GM23338 (cell line): ENCODE results near the gene SLC28A1. TPM values are rescaled to one million over a fixed set of nuclear protein-coding genes. Genes with fewer than 3 reads are reported as not detected.

Experiments used
- ATAC-seq: fragments of 200-7000 bp; cut with Tn5 transposase; 3 replicates; pipeline ENCODE4 v1.9.1; 2020
- DNase-seq: peaks from one replicate; pipeline ENCODE4 v3.0.0-alpha.2; 2015; ENCODE audit warnings: low spot score
- H2AFZ ChIP-seq: fragments of 200-600 bp; sonication (generic); 2 replicates; pipeline ENCODE4 v1.8.0; 2016; ENCODE audit warnings: antibody characterized with exemption, mild to moderate bottlenecking, moderate library complexity
- H3F3A ChIP-seq: fragments of 200-600 bp; sonication (generic); replicated peaks from 2 replicates; pipeline ENCODE4 v1.8.0; 2017; ENCODE audit warnings: antibody characterized with exemption, mixed run types, low read depth
- H3K27ac ChIP-seq: fragments of 200-600 bp; sonication (generic); 2 replicates; pipeline ENCODE4 v1.6.1; 2016; ENCODE audit warnings: low read depth
- H3K27me3 ChIP-seq: fragments of 200-600 bp; sonication (generic); 2 replicates; pipeline ENCODE4 v1.8.0; 2016; ENCODE audit warnings: mild to moderate bottlenecking, mixed run types, moderate library complexity; ENCODE audit not compliant: insufficient read depth
- H3K36me3 ChIP-seq: fragments of 200-600 bp; sonication (generic); 2 replicates; pipeline ENCODE4 v1.8.0; 2016; ENCODE audit warnings: mild to moderate bottlenecking; ENCODE audit not compliant: insufficient read depth
- H3K4me1 ChIP-seq: fragments of 200-600 bp; sonication (generic); 2 replicates; pipeline ENCODE4 v1.8.0; 2016; ENCODE audit warnings: mild to moderate bottlenecking, moderate library complexity; ENCODE audit not compliant: insufficient read depth
- H3K4me2 ChIP-seq: fragments of 200-600 bp; sonication (generic); 2 replicates; pipeline ENCODE4 v1.7.1; 2017; ENCODE audit warnings: mixed run types
- H3K4me3 ChIP-seq: fragments of 200-600 bp; sonication (generic); 2 replicates; pipeline ENCODE4 v1.6.1; 2016; ENCODE audit warnings: mixed run types
- H3K79me2 ChIP-seq: fragments of 200-600 bp; sonication (generic); replicated peaks from 2 replicates; pipeline ENCODE4 v1.8.0; 2017; ENCODE audit warnings: mild to moderate bottlenecking; ENCODE audit not compliant: insufficient read depth
- H3K9me2 ChIP-seq: fragments of 200-600 bp; sonication (generic); 2 replicates; pipeline ENCODE4 v1.8.0; 2017; ENCODE audit not compliant: insufficient read depth
- H4K20me1 ChIP-seq: fragments of 200-600 bp; sonication (generic); replicated peaks from 2 replicates; pipeline ENCODE4 v1.8.0; 2017; ENCODE audit warnings: mild to moderate bottlenecking; ENCODE audit not compliant: insufficient read depth
- H3K27ac Mint-ChIP-seq: 2 replicates; pipeline ENCODE4 v1.8.0; 2020; ENCODE audit warnings: inconsistent platforms, mild to moderate bottlenecking, moderate library complexity, mixed read lengths
- H3K27me3 Mint-ChIP-seq: 3 replicates; pipeline ENCODE4 v1.8.0; 2022; ENCODE audit warnings: low read depth, mild to moderate bottlenecking, moderate library complexity, mixed read lengths, inconsistent platforms; ENCODE audit not compliant: insufficient read depth, poor library complexity
- H3K36me3 Mint-ChIP-seq: 3 replicates; pipeline ENCODE4 v1.8.0; 2021; ENCODE audit warnings: low read depth, mild to moderate bottlenecking, inconsistent platforms, moderate library complexity, mixed read lengths
- H3K4me1 Mint-ChIP-seq: 3 replicates; pipeline ENCODE4 v1.8.0; 2020; ENCODE audit warnings: mild to moderate bottlenecking, inconsistent platforms, mixed read lengths
- H3K4me3 Mint-ChIP-seq: 3 replicates; pipeline ENCODE4 v1.8.0; 2021; ENCODE audit warnings: moderate library complexity, mild to moderate bottlenecking, inconsistent platforms, mixed read lengths
- H3K9me3 Mint-ChIP-seq: 3 replicates; pipeline ENCODE4 v1.8.0; 2020; ENCODE audit warnings: moderate library complexity, mild to moderate bottlenecking, inconsistent platforms, mixed read lengths
- CREB1 ChIP-seq: fragments of 250-450 bp; sonication (Bioruptor Pico); IDR thresholded peaks from 2 replicates; pipeline ENCODE4 v1.5.0; 2020; ENCODE audit warnings: low read depth, mild to moderate bottlenecking, moderate library complexity
- CTCF ChIP-seq, 2 experiments: fragments of 200-600 bp in 1 of 2; sonication (generic) in 1 of 2; conservative IDR thresholded peaks; 2 replicates each; pipeline versions ENCODE4 v1.5.1 to v1.6.1; 2016 to 2017; ENCODE audit warnings: antibody characterized with exemption in 2 of 2, low read depth in 2 of 2, mild to moderate bottlenecking in 2 of 2, moderate library complexity in 1 of 2
- ETS1 ChIP-seq: IDR thresholded peaks from 2 replicates; pipeline ENCODE4 v1.6.1; 2016; ENCODE audit warnings: antibody characterized with exemption
- EZH2 ChIP-seq: fragments of 200-600 bp; sonication (generic); IDR thresholded peaks from one replicate; pipeline ENCODE4 v1.8.0; 2017; ENCODE audit warnings: antibody characterized with exemption, mild to moderate bottlenecking, low read depth; ENCODE audit not compliant: unreplicated experiment
- EZH2phosphoT487 ChIP-seq: fragments of 200-600 bp; sonication (generic); IDR thresholded peaks from one replicate; pipeline ENCODE4 v1.8.1; 2018; ENCODE audit warnings: antibody characterized with exemption; ENCODE audit not compliant: unreplicated experiment
- JUNB ChIP-seq: IDR thresholded peaks from one replicate; pipeline ENCODE4 v1.6.1; 2016; ENCODE audit warnings: antibody characterized with exemption; ENCODE audit not compliant: unreplicated experiment
- NANOG ChIP-seq: IDR thresholded peaks from 2 replicates; pipeline ENCODE4 v1.6.1; 2016; ENCODE audit warnings: antibody characterized with exemption, borderline replicate concordance
- POLR2AphosphoS5 ChIP-seq: IDR thresholded peaks from 2 replicates; pipeline ENCODE4 v1.6.1; 2016; ENCODE audit warnings: antibody characterized with exemption, low read depth
- REST ChIP-seq: IDR thresholded peaks from one replicate; pipeline ENCODE4 v1.6.1; 2018; ENCODE audit warnings: antibody characterized with exemption; ENCODE audit not compliant: unreplicated experiment
- STAT1 ChIP-seq: IDR thresholded peaks from one replicate; pipeline ENCODE4 v1.6.1; 2016; ENCODE audit warnings: antibody characterized with exemption; ENCODE audit not compliant: unreplicated experiment
- ZNF114 ChIP-seq: fragments of 250-450 bp; sonication (Bioruptor Pico); IDR thresholded peaks from 2 replicates; pipeline ENCODE4 v1.5.0; 2020; ENCODE audit warnings: mild to moderate bottlenecking, moderate library complexity
- ZNF331 ChIP-seq: fragments of 250-450 bp; sonication (Bioruptor Pico); IDR thresholded peaks from 2 replicates; pipeline ENCODE4 v1.5.0; 2020; ENCODE audit warnings: low read depth, mild to moderate bottlenecking, moderate library complexity
- ZNF462 ChIP-seq: fragments of 250-450 bp; sonication (Bioruptor Pico); IDR thresholded peaks from 2 replicates; pipeline ENCODE4 v1.5.0; 2020; ENCODE audit warnings: mild to moderate bottlenecking, moderate library complexity
- polyA plus RNA-seq: library from polyadenylated mRNA; unstranded; fragments of >200 nt; fragmentation: Nextera tagmentation; extraction: Ambion mirVana; gene quantifications from 2 replicates; pipeline ENCODE4 v1.2.1, GENCODE V29; 2016
- total RNA-seq: library from RNA; depleted of rRNA; stranded (reverse); fragments of >200 nt; shearing (Covaris generic); gene quantifications from 2 replicates; pipeline ENCODE4 v1.2.3, GENCODE V29; 2014

SLC28A1 gene
- total and polyA plus RNA-seq, 2 experiments from 2014 or later = not detected

GRCh38 chr15:84907731-84908130 is 23.3 kb downstream of the SLC28A1 start:
- H3K27me3 Mint-ChIP-seq = peaks cover 6% of the 10 kb centered on the region
- H3K27ac Mint-ChIP-seq = no peak overlapping the region
- no peak overlapping the region for H3K4me3 Mint-ChIP-seq
- no peak overlapping the region for H3K4me3 ChIP-seq
- H3K4me1 Mint-ChIP-seq = peaks cover 10% of the 10 kb centered on the region
- no peaks in the 10 kb centered on the region for H3K4me1 ChIP-seq
- H3K9me2 ChIP-seq = no peaks in the 10 kb centered on the region
- no peaks in the 10 kb centered on the region for H4K20me1 ChIP-seq
- no peak for DNase-seq
- no peaks in the 10 kb centered on the region for H3F3A ChIP-seq
- H3K79me2 ChIP-seq = no peaks in the 10 kb centered on the region
- ATAC-seq = no peak
- H3K27ac ChIP-seq = no peak overlapping the region
- H3K36me3 ChIP-seq = no peaks in the 10 kb centered on the region
- H3K4me2 ChIP-seq = no peak overlapping the region
- H2AFZ ChIP-seq = no peak overlapping the region
- H3K27me3 ChIP-seq = no peaks in the 10 kb centered on the region
- no peak for TF ChIP-seq JUNB
- no peak for TF ChIP-seq ZNF331
- TF ChIP-seq ZNF114 (CRISPR knock-in tag) = no peak
- TF ChIP-seq NANOG = no peak
- no peak for TF ChIP-seq CTCF (conservative IDR thresholded peaks at IDR 0.05; ENCODE audit: low read depth in 2 of 2)
- no peak for TF ChIP-seq EZH2
- TF ChIP-seq STAT1 = no peak
- TF ChIP-seq ETS1 = no peak
- TF ChIP-seq EZH2phosphoT487 = no peak
- no peak for TF ChIP-seq POLR2AphosphoS5
- TF ChIP-seq CREB1 (CRISPR knock-in tag) = no peak
- TF ChIP-seq REST = no peak
- TF ChIP-seq ZNF462 (CRISPR knock-in tag) = no peak
- no peaks in the 10 kb centered on the region for H3K36me3 Mint-ChIP-seq
- no peaks in the 10 kb centered on the region; the same call in 2 of the 3 replicates for H3K9me3 Mint-ChIP-seq
